ENCODE data around the gene NUP210L. TPM values are rescaled to one million over a fixed set of nuclear protein-coding genes. Genes with fewer than 3 reads are reported as not detected.

NUP210L gene
- total RNA-seq, 1 experiment from 2014 or later = not detected

- TF ChIP-seq CTCF (conservative IDR thresholded peaks at IDR 0.05) = no peak
- no peak for TF ChIP-seq EZH2 (IDR thresholded peaks at IDR 0.05; ENCODE audit: low read depth)
- peaks cover 30% of the 10 kb centered on the region for H3K79me2 ChIP-seq (ENCODE audit: low read depth)
- H3K9me2 ChIP-seq (ENCODE audit: insufficient read depth) = no peaks in the 10 kb centered on the region
- no peak for DNase-seq
- intact Hi-C loops (cut with micrococcal nuclease; ENCODE audit: unreplicated experiment) = no loop called here
- H3K27me3 ChIP-seq (ENCODE audit: insufficient read depth, low read depth) = no peaks in the 10 kb centered on the region
- peaks cover 22% of the 10 kb centered on the region; the same call in 1 of the 2 replicates for H3F3A ChIP-seq (ENCODE audit: insufficient read depth, low read depth)
- no peaks in the 10 kb centered on the region for H3K4me1 ChIP-seq (replicated peaks; ENCODE audit: insufficient read depth)
- peaks cover 68% of the 10 kb centered on the region for H3K36me3 ChIP-seq (ENCODE audit: low read depth)
- ChIA-PET CTCF (no interaction called here), POLR2A (ENCODE audit: unreplicated experiment) (no interaction called here)
- H3K9me3 ChIP-seq (ENCODE audit: insufficient read depth, low read depth) = no peaks in the 10 kb centered on the region
- H3K4me2 ChIP-seq = no peak overlapping the region
- H2AFZ ChIP-seq = no peak overlapping the region
- H3K4me3 ChIP-seq = no peak overlapping the region
- peaks cover 45% of the 10 kb centered on the region for H4K20me1 ChIP-seq (ENCODE audit: insufficient read depth)
- H3K27ac ChIP-seq = no peak overlapping the region
- no TSS peak for BruUV-seq (replicated peaks)
Measured at GRCh38 chr1:154171880-154172279, 17.0 kb upstream of the NUP210L start.

- POLR2A ChIA-PET (ENCODE audit: unreplicated experiment) = interaction anchor here (0.6 to 0.7 kb wide), 2 partner anchors 202 to 441 kb away, joined by 6 to 7 read pairs; no protein-coding TSS in a partner anchor
- peaks cover 39% of the 10 kb centered on the region for H4K20me1 ChIP-seq (ENCODE audit: insufficient read depth)
- no peak for DNase-seq
Measured at GRCh38 chr1:154171223-154171583, 16.3 kb upstream of the NUP210L start.

GRCh38 chr1:154170547-154171222 lies 15.8 kb upstream of the NUP210L start:
- Histone ChIP-seq H3K36me3 (ENCODE audit: low read depth) (peaks cover 74% of the 10 kb centered on the region), H3K79me2 (ENCODE audit: low read depth) (peaks cover 20% of the 10 kb centered on the region), H4K20me1 (ENCODE audit: insufficient read depth) (peaks cover 33% of the 10 kb centered on the region), H3K27ac (no peak overlapping the region), H3K9me2 (ENCODE audit: insufficient read depth) (no peaks in the 10 kb centered on the region), H3K9me3 (ENCODE audit: insufficient read depth, low read depth) (no peaks in the 10 kb centered on the region), H3K4me1 (replicated peaks; ENCODE audit: insufficient read depth) (no peaks in the 10 kb centered on the region), H3K4me3 (no peak overlapping the region), H3F3A (ENCODE audit: insufficient read depth, low read depth) (peaks cover 22% of the 10 kb centered on the region; the same call in 1 of the 2 replicates), H2AFZ (no peak overlapping the region), H3K27me3 (ENCODE audit: insufficient read depth, low read depth) (no peaks in the 10 kb centered on the region), H3K4me2 (no peak overlapping the region)
- POLR2A ChIA-PET (ENCODE audit: unreplicated experiment) = interaction anchor here (0.6 to 0.7 kb wide), 2 partner anchors 202 to 441 kb away, joined by 6 to 7 read pairs; no protein-coding TSS in a partner anchor
- TF ChIP-seq EZH2 (IDR thresholded peaks at IDR 0.05; ENCODE audit: low read depth) = no peak
- no peak for TF ChIP-seq CTCF (conservative IDR thresholded peaks at IDR 0.05)
- no peak for DNase-seq
- BruUV-seq (replicated peaks) = no TSS peak
- CTCF ChIA-PET = no interaction called here
- intact Hi-C loops (cut with micrococcal nuclease; ENCODE audit: unreplicated experiment) = no loop called here

More at GRCh38 chr1:154171223-154171583, 16.3 kb upstream of the NUP210L start:
- no peak for TF ChIP-seq EZH2 (IDR thresholded peaks at IDR 0.05; ENCODE audit: low read depth)
- TF ChIP-seq CTCF (conservative IDR thresholded peaks at IDR 0.05) = no peak
- intact Hi-C loops (cut with micrococcal nuclease; ENCODE audit: unreplicated experiment) = no loop called here
- Histone ChIP-seq H2AFZ (no peak overlapping the region), H3K36me3 (ENCODE audit: low read depth) (peaks cover 71% of the 10 kb centered on the region), H3F3A (ENCODE audit: insufficient read depth, low read depth) (peaks cover 22% of the 10 kb centered on the region; the same call in 1 of the 2 replicates), H3K79me2 (ENCODE audit: low read depth) (peaks cover 25% of the 10 kb centered on the region), H3K4me3 (no peak overlapping the region), H3K9me3 (ENCODE audit: insufficient read depth, low read depth) (no peaks in the 10 kb centered on the region), H3K27ac (no peak overlapping the region), H3K9me2 (ENCODE audit: insufficient read depth) (no peaks in the 10 kb centered on the region), H3K27me3 (ENCODE audit: insufficient read depth, low read depth) (no peaks in the 10 kb centered on the region), H3K4me2 (no peak overlapping the region), H3K4me1 (replicated peaks; ENCODE audit: insufficient read depth) (no peaks in the 10 kb centered on the region)
- CTCF ChIA-PET = no interaction called here
- BruUV-seq (replicated peaks) = no TSS peak
